NT2/D1 (cell line): Measurements from ENCODE around the gene UNC5C.

ENCODE experiments used
- YY1 ChIP-seq: IDR thresholded peaks from 2 replicates; pipeline ENCODE4 v1.6.1; 2011; ENCODE audit not compliant: insufficient read length, insufficient read depth
- ZNF274 ChIP-seq: IDR thresholded peaks from 2 replicates; pipeline ENCODE4 v1.6.1; 2011; ENCODE audit warnings: mild to moderate bottlenecking, low read depth, low read length

GRCh38 chr4:95158626-95159025 lies 390.1 kb downstream of the UNC5C start:
- TF ChIP-seq ZNF274 = no peak
- no peak for TF ChIP-seq YY1
